HG03460 (cell line): Measurements from ENCODE around the gene UCN3.
A peak's percentile ranks its signal among the peaks of the same experiment; 100 is the strongest.
"Not testable (repeated sequence)": the region's sequence is repeated elsewhere in the genome, so short reads cannot be mapped to it uniquely, and the experiment has no call there.

Source experiments
- ATAC-seq: cut with Tn5 transposase; IDR thresholded peaks from one replicate; pipeline ENCODE4 v1.9.1; 2021; ENCODE audit not compliant: unreplicated experiment

The UCN3 gene

DNA sequence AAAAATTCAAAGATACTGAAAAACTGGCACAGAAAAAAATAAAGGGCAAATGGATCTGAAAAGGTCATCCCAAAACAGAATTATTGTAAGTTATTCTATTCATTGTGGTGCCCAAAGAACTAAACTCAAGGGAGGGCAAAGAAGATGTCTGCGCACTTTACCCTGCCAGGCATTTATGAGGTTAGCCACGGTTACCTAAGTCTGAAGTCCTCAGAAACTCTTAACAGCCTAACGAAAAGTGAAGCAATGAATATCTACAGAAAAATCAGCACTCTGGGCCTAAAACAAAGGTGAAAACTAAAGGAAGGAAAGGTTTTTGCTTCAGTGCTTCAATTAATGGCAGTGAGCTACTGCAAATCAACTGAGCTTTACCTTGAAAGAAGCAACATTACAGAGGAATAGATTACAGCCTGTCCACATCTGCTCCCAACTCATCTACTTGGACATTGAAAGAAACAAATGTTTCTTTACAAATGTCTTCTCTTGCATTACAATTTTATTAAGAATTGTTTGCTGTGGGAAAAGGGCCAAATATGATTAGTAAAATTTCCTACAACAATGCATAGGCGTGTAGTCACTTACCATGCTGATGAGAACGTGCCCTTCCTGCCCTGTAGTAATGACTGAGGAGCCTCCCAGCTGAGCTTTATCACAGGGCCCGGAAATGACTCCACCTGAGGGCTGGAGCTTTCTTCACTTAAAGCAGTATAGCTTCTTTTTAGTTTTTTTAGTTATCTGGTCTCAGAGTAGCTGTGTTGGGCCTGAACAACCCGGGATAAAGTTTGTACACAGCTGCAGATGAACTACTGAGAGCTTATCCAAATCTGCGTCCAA is 39.7 kb downstream of the UCN3 start, which contains the start of gene TUBAL3:
TSS of gene TUBAL3 (minus strand) at position 621 of the 834 bp plus-strand sequence. CDS start at position 585, 36 bp downstream.
- no peak for ATAC-seq

DNA sequence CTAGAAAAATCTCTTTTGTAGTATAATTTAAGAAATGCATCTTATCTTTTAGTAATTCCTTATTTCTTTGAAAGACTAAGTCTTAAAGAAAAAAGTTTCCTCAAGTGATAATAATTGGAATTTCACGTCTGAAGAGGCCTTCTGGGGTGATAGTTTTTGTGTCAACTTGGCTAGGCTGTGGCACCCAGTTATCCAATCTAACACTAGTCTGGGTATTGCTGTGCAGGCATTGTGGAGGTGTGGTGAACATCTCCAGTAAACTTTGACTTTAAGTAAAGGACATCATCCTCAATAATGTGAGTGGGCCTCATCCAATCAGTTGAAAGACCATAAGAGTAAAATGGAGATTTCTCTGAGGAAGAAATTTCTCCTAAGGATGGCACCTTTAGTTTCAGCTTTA is 42.2 kb downstream of the UCN3 start:
- no peak for ATAC-seq

DNA sequence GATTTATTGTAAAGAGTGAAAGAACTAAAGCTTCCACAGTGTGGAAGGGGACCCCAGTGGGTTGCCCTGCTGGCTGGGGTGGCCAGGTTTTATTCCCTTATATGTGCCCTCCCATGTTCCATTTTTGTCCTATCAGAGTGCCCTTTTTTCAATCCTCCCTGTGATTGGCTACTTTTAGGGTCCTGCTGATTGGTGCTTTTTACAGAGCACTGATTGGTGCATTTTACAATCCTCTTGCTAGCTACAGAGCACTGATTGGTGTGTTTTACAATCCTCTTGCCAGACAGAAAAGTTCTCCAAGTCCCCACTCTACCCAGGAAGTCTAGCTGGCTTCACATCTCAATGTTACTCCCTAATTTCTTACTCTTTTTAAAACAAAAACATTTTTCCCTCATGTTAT is 46.0 kb downstream of the UCN3 start:
- not testable (repeated sequence) for ATAC-seq

DNA sequence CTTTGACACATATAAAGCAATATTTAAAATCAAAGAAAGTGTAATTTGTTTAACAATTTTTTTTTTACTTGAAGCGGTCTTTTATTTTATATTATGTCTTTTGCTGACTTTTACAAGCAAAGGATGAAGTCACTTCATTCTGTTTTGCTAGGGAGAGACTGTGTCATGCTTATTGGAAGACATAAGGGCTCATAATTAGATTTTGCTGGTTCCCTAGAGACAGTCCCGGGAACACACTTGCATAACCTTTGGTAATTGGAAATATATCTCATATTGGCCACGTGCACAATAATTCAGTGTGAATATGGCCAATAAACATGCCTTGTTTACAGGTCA is 47.1 kb downstream of the UCN3 start:
- peak; percentile 6 for ATAC-seq

DNA sequence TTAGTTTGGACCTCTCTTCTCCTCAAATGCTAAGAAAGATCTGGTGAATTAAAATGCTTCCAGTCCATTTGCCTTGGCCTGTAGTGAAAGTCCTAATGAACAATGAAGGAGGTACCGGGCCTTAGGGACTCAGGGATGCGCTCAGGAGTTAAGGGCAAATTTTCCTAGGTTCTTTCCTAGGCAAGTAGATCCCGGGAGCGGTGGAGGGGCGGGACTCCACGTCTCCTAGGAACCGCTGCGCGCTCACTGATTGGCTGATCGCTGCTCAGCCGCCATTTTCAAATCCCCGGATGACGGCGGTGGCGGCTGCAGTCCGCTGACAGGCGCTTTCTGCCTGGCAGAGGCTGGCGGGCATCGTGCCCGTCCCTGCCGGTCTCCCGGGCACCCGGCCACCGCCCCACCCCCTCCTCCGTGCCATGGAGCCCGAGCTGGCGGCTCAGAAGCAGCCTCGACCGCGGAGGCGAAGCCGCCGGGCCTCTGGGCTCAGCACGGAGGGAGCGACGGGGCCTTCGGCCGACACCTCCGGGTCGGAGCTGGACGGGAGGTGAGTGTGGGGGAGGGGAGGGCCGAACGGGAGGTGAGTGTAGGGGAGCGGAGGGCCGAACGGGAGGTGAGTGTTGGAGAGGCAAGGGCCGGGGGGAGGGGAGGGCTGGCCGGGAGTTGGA is 47.6 kb downstream of the UCN3 start, which contains the start of gene NET1:
TSS of gene NET1 (plus strand) at position 281 of the 665 bp plus-strand sequence. CDS start at position 417, 136 bp downstream.
- ATAC-seq, result peak; percentile 97

DNA sequence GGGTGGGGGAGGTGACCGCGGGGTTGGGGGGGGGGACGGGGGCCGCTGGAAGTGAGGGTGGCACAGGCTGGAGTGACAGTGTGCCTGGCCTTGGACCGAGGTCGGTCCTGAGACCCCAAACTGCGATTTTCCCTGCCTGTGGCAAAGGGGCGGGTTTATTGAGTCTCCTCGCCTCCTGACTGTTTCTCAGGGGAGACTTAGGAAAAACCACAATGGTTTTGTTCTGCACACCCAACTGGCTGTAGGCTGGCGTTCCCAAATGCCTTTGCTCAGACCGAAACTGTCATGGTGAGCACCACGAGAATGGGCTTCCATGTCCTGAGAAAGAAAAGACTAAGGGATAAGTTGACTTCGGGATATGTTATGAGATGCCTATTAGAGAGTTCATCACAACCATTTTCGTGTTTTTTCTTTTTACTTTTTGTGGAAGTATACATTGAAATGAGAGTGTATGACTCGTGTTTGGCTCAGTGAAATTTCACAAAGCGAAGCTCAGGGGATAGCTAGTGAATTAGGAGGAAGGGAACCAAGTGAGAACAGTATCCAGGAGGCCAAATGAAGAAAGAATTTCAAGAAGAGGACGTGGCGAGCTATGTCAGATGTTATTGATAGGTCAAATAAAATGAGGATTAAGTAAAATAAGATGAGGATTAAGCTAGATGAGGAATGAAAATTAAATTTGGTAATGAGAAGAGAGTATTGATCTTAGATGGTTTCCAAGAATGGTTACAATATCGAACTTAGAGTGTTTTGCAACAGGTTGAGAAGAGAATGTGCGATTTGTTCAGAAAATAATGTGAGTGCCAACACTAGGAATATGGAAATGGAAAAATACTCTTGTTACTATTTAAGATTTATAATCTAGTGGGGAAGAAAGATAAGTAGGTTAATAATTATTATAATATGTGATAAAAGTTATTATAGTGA is 48.5 kb downstream of the UCN3 start:
- no peak for ATAC-seq

DNA sequence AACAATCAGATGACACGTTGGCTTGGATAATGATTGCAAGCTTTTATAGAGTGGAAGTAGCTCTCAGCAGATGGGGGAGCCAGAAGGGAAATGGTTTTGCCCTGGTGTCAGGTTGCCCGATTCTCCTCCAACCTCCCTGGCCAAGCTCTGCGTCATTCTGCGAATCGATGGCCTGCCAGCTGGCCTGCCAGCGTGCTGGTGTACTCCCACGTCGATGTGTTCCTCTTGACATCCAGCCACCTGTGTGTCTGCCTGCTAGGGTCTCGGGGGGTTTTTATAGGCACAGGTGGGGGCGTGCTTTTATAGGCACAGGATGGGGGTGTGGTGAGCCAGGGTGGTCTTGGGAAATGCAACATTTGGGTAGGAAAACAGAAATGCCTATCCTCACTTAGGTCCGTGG is 52.2 kb downstream of the UCN3 start:
- ATAC-seq, result no peak

DNA sequence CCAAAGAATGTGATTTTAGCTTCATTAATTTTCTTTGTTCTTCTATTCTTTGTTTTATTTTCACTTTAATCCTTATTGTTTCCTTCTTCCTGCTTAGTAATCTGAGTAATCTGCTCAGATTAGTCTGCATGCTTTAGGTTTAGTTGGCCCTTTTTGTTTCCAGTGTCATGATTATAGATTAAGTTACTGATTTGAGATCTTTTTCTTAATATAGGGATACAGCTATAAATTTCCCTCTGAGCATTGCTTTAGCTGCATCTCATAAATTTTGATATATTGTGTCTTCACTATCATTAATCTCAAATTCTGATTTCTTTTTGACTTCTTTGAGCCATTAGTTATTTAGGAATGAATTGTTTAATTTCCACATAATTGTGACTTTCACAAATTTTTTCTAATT is 53.8 kb downstream of the UCN3 start:
- ATAC-seq, result no peak

DNA sequence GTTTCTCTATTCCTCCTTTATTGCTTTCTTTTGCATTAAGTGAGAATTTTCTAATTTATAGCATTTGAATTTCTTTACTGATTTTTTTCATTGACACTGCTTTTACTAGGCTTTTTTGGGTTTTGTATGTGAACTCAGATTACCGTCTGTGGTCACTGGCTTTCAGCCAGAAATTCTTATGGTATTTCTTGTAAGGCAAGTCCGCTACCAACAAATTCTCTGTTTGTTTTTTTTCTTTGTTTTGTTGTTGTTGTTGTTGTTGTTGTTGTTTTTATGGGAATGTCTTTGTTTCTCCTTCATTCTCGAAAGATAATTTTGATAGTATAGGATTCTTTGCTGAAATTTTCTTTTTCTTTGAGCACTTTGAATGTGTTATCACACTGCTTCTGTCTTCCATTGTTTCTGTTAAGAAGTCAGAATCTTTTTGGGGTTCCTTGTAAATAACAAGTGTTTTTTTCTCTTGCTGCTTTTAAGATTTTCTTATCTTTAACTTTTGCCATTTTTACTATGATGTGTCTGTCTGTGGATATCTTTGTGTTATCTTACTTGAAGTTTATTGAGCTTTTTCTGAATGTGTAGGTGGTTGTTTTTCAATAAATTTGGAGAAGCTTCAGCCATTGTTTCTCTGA is 54.8 kb downstream of the UCN3 start:
- no peak for ATAC-seq

DNA sequence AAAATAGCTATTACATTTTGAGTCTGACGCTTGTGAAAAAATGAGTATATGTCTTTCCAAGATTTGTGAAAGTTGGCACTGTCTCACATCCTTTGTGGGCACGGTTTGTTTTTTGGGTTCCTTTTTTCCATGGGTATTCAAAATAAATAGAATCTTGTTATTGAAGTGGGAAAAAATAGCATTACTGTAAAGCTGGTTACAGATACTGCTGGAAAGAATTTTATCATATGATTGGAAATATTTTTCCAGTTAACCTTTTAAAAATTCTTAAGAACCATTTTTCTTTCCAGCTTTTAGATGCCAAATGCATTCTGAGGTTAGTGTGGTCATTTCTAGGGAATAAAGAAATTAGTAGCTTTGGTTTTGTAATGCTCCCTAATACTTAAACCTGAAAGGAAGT is 59.0 kb downstream of the UCN3 start:
- ATAC-seq, result no peak
